Measurements from ENCODE around the gene PTPRN2. TPM values are rescaled to one million over a fixed set of nuclear protein-coding genes. Genes with fewer than 3 reads are reported as not detected.

Gene PTPRN2
- polyA plus RNA-seq, 1 experiment = 0.02 TPM

DNA sequence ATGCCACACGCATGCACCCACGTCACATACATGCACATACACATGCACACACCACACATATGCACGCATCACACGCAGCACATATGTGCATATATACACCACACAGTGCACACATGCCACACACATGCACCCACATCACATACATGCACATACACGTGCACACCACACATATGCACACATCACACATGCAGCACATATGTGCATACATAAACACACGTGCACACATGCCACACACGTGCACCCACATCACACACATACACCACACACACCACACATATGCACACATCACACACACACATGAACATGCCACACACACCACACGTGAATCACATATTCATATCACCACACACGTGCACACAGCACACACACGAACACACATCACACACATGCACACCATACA, 338.8 kb downstream of the PTPRN2 start:
- TF ChIP-seq, protein P1, sequence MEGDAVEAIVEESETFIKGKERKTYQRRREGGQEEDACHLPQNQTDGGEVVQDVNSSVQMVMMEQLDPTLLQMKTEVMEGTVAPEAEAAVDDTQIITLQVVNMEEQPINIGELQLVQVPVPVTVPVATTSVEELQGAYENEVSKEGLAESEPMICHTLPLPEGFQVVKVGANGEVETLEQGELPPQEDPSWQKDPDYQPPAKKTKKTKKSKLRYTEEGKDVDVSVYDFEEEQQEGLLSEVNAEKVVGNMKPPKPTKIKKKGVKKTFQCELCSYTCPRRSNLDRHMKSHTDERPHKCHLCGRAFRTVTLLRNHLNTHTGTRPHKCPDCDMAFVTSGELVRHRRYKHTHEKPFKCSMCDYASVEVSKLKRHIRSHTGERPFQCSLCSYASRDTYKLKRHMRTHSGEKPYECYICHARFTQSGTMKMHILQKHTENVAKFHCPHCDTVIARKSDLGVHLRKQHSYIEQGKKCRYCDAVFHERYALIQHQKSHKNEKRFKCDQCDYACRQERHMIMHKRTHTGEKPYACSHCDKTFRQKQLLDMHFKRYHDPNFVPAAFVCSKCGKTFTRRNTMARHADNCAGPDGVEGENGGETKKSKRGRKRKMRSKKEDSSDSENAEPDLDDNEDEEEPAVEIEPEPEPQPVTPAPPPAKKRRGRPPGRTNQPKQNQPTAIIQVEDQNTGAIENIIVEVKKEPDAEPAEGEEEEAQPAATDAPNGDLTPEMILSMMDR (IDR thresholded peaks at IDR 0.05; ENCODE audit: low read depth, low read length) = no peak

DNA sequence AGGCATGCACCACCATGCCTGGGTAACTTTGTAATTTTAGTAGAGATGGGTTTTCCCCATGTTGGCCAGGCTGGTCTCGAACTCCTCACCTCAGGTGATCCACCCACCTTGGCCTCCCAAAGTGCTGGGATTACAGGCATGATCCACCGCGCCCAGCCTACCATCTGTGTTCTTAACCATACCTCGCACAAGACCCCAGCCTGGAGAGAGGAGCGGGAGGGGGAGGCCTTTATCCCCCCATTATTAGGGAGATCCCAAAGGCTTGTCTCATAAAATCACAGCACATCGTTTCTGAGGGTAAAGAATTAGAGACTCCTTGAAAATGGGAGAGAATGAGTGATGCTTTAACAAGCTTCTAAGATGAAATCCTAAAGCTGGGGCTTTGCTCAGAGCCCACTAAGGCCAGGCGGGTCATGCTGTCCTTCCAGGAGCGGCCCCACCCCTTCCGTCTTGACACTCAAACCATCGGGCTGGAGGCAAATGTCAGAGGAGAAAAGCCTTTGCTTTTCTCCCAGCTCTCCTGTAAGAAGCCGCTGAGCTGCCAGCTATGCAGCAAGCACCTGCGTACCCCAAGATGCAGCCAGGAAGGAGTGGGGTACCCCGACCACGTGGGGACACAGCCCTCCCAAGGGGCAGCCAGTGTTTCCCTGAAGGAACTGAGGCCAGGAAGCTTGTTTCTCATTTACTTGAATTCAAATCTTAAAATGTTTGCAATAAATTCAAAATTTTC, 339.7 kb downstream of the PTPRN2 start:
- no peak for DNase-seq (ENCODE audit: low read depth, low spot score)
- ChIA-PET POLR2A (no interaction called here), CTCF (no interaction called here)
- TF ChIP-seq, protein P1 (IDR thresholded peaks at IDR 0.05; ENCODE audit: low read depth, low read length) = no peak
- Histone ChIP-seq H3K27me3 (ENCODE audit: control insufficient read depth, insufficient read depth, low read length) (no peaks in the 10 kb centered on the region), H3K4me3 (ENCODE audit: low read depth, low read length) (no peak overlapping the region), H3K27ac (ENCODE audit: low read depth, low read length) (no peak overlapping the region), H3K9me3 (ENCODE audit: control insufficient read depth, insufficient read depth, low read length) (peaks cover 82% of the 10 kb centered on the region)

More for the DNA sequence above, 338.8 kb downstream of the PTPRN2 start:
- no peak overlapping the region for H3K27ac ChIP-seq (ENCODE audit: low read depth, low read length)
- no peaks in the 10 kb centered on the region for H3K27me3 ChIP-seq (ENCODE audit: control insufficient read depth, insufficient read depth, low read length)
- CTCF ChIA-PET = no interaction called here
- H3K9me3 ChIP-seq (ENCODE audit: control insufficient read depth, insufficient read depth, low read length) = peaks cover 88% of the 10 kb centered on the region
- POLR2A ChIA-PET = no interaction called here
- DNase-seq (ENCODE audit: low read depth, low spot score) = no peak
- no peak overlapping the region for H3K4me3 ChIP-seq (ENCODE audit: low read depth, low read length)

DNA sequence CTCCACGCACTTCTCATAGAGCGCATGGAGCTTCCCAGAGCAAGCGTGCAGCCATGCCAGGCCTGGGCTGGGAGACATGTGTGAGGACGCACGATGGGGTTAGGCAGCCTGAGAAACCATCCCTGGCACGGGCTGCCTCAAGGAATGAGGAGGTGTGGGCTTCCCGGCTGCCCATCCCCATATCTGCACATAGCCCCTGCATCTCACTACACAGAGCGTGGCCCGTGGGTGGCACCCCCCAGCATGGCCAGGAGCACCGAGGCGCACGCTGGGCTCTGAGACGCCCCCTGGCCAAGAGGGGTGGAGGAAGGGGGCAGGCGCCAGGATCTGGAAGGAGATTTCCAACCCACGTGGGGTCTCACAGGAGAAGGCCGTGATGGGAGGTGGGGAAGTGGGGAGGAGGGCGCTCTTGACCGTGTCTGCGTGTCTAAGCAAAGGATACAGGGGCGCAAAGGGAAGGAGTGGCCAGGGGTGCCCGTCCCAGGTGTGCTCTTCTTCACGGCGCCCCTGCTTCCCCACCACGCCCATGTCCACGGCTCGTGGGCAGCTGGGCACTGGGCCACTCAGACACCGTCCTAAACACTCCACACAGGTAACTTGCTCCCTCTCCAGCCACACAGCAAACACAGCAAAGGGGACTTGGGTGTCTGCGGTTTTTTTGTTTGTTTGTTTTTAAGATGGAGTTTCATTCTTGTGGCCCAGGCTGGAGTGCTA, 340.5 kb downstream of the PTPRN2 start:
- POLR2A ChIA-PET = no interaction called here
- no peaks in the 10 kb centered on the region for H3K27me3 ChIP-seq (ENCODE audit: control insufficient read depth, insufficient read depth, low read length)
- no peak overlapping the region for H3K27ac ChIP-seq (ENCODE audit: low read depth, low read length)
- no peak overlapping the region for H3K4me3 ChIP-seq (ENCODE audit: low read depth, low read length)
- H3K9me3 ChIP-seq (ENCODE audit: control insufficient read depth, insufficient read depth, low read length) = peaks cover 74% of the 10 kb centered on the region
- TF ChIP-seq, protein P1 (IDR thresholded peaks at IDR 0.05; ENCODE audit: low read depth, low read length) = no peak
- no peak for DNase-seq (ENCODE audit: low read depth, low spot score)
- CTCF ChIA-PET = no interaction called here

DNA sequence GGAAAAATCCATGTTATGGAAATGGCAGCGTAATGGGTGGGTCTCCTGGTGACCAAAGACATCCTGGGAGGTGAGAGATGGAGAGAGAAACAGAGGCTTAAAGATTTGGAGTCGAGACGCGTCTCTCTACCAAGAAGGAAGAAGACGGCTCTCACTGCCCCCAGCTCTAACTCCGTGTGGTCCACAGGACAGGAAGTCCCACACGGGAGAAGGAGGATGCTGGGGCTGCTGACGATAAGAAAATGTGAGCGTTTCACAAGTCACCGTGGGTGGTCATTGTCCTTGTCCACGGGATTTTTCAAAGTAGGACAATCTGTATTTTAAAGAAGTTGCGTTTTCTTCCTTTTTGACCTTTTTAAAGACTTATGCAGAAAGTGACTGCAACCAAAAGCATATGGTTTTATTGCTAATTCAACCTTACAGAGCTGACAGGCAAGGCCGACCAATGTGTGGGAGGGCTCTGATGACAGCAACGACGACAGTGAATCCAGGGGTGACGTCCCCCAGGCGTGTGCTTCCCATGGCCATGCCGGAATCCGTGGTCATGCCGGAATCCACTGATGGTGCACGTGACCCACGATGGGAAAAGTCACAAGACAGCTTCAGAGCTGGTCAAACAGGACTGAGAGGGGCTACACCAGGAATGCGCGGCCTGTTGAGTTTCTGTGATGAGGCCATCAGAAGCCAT, 341.2 kb downstream of the PTPRN2 start:
- no peak overlapping the region for H3K4me3 ChIP-seq (ENCODE audit: low read depth, low read length)
- no peaks in the 10 kb centered on the region for H3K27me3 ChIP-seq (ENCODE audit: control insufficient read depth, insufficient read depth, low read length)
- DNase-seq (ENCODE audit: low read depth, low spot score) = no peak
- TF ChIP-seq, protein P1 (IDR thresholded peaks at IDR 0.05; ENCODE audit: low read depth, low read length) = no peak
- no peak overlapping the region for H3K27ac ChIP-seq (ENCODE audit: low read depth, low read length)
- peaks cover 72% of the 10 kb centered on the region for H3K9me3 ChIP-seq (ENCODE audit: control insufficient read depth, insufficient read depth, low read length)
- POLR2A ChIA-PET = no interaction called here
- CTCF ChIA-PET = no interaction called here

DNA sequence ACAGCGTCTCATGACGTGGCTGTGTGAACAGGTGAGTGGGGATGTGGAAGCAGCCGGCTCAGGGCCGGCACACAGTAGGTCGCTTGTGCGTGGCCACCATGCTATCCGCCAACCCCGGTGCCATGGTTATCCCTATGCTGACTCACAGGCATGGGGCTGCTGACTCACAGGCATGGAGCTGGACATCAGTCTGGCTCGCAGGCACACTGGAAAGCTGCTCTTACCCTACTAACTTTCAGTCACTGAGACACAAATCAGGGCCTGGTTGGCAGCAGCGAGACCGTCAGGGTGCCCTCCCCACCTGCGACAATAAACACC, 341.9 kb downstream of the PTPRN2 start:
- POLR2A ChIA-PET = interaction anchor here (0.6 kb wide), 1 partner anchor 58 kb away, joined by 4 read pairs; no protein-coding TSS in a partner anchor
- no peaks in the 10 kb centered on the region for H3K27me3 ChIP-seq (ENCODE audit: control insufficient read depth, insufficient read depth, low read length)
- no peak for DNase-seq (ENCODE audit: low read depth, low spot score)
- H3K4me3 ChIP-seq (ENCODE audit: low read depth, low read length) = no peak overlapping the region
- H3K9me3 ChIP-seq (ENCODE audit: control insufficient read depth, insufficient read depth, low read length) = peaks cover 69% of the 10 kb centered on the region
- TF ChIP-seq, protein P1 (IDR thresholded peaks at IDR 0.05; ENCODE audit: low read depth, low read length) = no peak
- H3K27ac ChIP-seq (ENCODE audit: low read depth, low read length) = no peak overlapping the region
- CTCF ChIA-PET = no interaction called here
